HEK293T (cell line): Measurements from ENCODE around the gene IPO4.

Source experiments
- ARNT ChIP-seq: fragments of 450-650 bp; IDR thresholded peaks from 2 replicates; pipeline ENCODE4 v1.6.1; 2017; ENCODE audit warnings: mild to moderate bottlenecking
- ELF4 ChIP-seq: fragments of 450-650 bp; IDR thresholded peaks from 2 replicates; pipeline ENCODE4 v1.6.1; 2017; ENCODE audit warnings: antibody characterized with exemption
- FOXA1 ChIP-seq: fragments of 450-650 bp; IDR thresholded peaks from 2 replicates; pipeline ENCODE4 v1.6.1; 2016; ENCODE audit warnings: mild to moderate bottlenecking
- L3MBTL2 ChIP-seq: fragments of 450-650 bp; conservative IDR thresholded peaks from 2 replicates; pipeline ENCODE4 v1.6.1; 2016; ENCODE audit warnings: mild to moderate bottlenecking
- SP1 ChIP-seq: fragments of 450-650 bp; IDR thresholded peaks from 2 replicates; pipeline ENCODE4 v1.6.1; 2017
- ZNF384 ChIP-seq: fragments of 450-650 bp; IDR thresholded peaks from 2 replicates; pipeline ENCODE4 v1.6.1; 2016
- TF ChIP-seq, protein P1 (sequence below): fragments of 450-650 bp; IDR thresholded peaks from 2 replicates; pipeline ENCODE4 v1.6.1; 2016

DNA sequence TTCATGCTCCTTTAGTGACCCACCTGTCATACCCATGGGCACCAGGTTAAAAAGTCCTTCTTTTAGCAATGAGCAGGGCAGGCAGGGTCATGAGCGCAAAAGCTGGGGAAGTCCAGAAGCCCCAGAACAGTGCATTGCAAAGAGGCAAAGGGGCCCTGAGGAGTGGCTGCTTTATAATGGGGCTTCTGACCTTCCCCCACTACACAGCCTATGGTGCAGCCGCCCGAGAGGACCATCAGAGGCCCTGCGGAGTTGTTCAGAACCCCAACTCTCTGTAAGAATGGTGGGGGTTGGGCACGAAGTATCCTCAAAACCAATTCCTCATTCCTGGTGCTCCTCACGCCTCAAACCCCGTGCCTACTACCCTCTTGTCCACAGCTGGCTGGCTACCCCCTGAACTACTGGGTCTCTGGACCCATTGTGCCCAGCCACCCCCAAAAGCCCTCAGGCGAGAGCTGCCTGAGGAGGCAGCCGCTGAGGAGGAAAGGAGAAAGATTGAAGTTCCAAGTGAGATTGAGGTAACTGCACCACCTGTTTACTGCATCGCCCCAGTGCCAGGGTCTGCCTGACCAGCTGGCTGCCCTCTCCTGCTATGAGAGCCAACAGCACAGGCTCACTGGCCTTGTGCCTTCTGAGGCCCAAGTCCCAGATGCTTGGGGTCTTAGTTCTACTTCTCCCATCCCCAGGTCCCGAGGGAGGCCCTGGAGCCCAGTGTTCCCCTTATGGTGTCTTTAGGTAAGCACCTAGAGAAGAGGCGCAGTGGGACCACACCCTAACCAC is 10.0 kb downstream of the IPO4 start:
- TF ChIP-seq ELF4 (no peak), SP1 (no peak), L3MBTL2 (no peak), FOXA1 (no peak), ARNT (no peak), ZNF384 (no peak)
- TF ChIP-seq, protein P1, sequence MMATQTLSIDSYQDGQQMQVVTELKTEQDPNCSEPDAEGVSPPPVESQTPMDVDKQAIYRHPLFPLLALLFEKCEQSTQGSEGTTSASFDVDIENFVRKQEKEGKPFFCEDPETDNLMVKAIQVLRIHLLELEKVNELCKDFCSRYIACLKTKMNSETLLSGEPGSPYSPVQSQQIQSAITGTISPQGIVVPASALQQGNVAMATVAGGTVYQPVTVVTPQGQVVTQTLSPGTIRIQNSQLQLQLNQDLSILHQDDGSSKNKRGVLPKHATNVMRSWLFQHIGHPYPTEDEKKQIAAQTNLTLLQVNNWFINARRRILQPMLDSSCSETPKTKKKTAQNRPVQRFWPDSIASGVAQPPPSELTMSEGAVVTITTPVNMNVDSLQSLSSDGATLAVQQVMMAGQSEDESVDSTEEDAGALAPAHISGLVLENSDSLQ: no peak
